ENCODE measurements around the gene REXO4. TPM values are rescaled to one million over a fixed set of nuclear protein-coding genes. Genes with fewer than 3 reads are reported as not detected.

REXO4 gene
- total and polyA plus RNA-seq, 2 of the 8 experiments (the other 6 are each of a cell fraction or from before 2014, with no cell fraction given): 19.1 to 38.3 TPM

DNA sequence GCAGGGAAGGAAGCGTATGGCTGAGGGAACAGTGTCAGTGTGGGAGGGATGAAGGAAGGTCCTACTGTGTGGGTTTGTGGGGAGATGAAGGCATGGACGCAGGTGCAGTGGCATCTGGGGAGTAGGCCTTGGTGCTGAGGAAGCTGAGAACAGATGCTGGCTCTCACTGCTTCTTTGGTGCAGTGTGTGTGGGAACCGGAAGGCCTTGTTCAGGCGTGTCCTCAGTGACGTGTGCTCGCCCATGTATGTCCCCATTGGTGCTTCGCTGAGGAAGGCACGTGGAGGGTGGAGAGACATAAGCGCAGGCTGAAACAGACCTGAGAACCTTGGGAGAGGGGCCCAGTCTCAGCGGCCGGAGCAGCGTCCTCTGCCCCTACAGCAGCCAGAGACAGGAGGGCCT, 23.1 kb upstream of the REXO4 start:
- WGBS, 2 experiments (ENCODE audit: extremely low coverage in 1 of 2, insufficient coverage in 1 of 2, insufficient read length in 1 of 2, insufficient replicate concordance in 2 of 2, low coverage in 1 of 2, low lambda C conversion rate in 2 of 2, missing lambda C conversion rate in 1 of 2): 96% methylated on average over 12 of the region's 12 CpGs; no CpG with 5 or more reads in 1 of the 2 experiments
- no peak for FAIRE-seq

More for the DNA sequence above, 23.1 kb upstream of the REXO4 start:
- Histone ChIP-seq H3K14ac (ENCODE audit: insufficient read length) (no peak overlapping the region), H3K4ac (replicated peaks; ENCODE audit: insufficient read length, low read depth, low read length) (no peak overlapping the region), H2BK12ac (ENCODE audit: low read depth, low read length) (peak overlapping the region; percentile 55; the same call in 1 of the 2 replicates), H3K79me2 (ENCODE audit: control insufficient read depth in 1 of 2, insufficient read depth in 2 of 2, low read length in 2 of 2) (no peaks in the 10 kb centered on the region), H4K91ac (replicated peaks; ENCODE audit: insufficient read length, low read length) (no peak overlapping the region), H2BK20ac (ENCODE audit: low read length) (no peak overlapping the region), H2AK5ac (ENCODE audit: low read depth, low read length) (0 out of 2 replicates have a peak overlapping the region, but pooled peaks have one; percentile 39), H3K27me3 (replicated peaks in 1 of 4; ENCODE audit: control insufficient read depth in 3 of 4, extremely low read depth in 1 of 4, insufficient read depth in 3 of 4, low read length in 3 of 4) (no peaks in the 10 kb centered on the region), H3K4me2 (ENCODE audit: insufficient read depth in 1 of 2, low read depth in 2 of 2, low read length in 2 of 2) (no peak overlapping the region), H3K18ac (ENCODE audit: extremely low read depth, low read length) (no peak overlapping the region), H3K79me1 (ENCODE audit: low read depth, low read length) (no peaks in the 10 kb centered on the region), H3K9ac (replicated peaks in 1 of 4; ENCODE audit: extremely low read depth in 1 of 4, low read depth in 3 of 4, low read length in 3 of 4) (no peak overlapping the region), H3K23ac (ENCODE audit: insufficient read length) (no peak overlapping the region), H3K4me3 (ENCODE audit: extremely low read depth in 1 of 4, insufficient read depth in 2 of 4, low read depth in 3 of 4, low read length in 4 of 4) (no peak overlapping the region), H3K56ac (replicated peaks; ENCODE audit: insufficient read length, low read depth, low read length) (no peak overlapping the region), H3K9me3 (ENCODE audit: insufficient read depth in 2 of 2, low read depth in 1 of 2, low read length in 1 of 2) (no peaks in the 10 kb centered on the region), H3K23me2 (ENCODE audit: low read depth, low read length) (no peaks in the 10 kb centered on the region), H4K5ac (ENCODE audit: insufficient read length, low read depth, low read length) (no peak overlapping the region), H3K36me3 (ENCODE audit: control insufficient read depth in 2 of 4, insufficient read depth in 4 of 4, low read length in 3 of 4) (no peaks in the 10 kb centered on the region), H3K27ac (ENCODE audit: low read depth, low read length) (no peak overlapping the region; the same call in 1 of the 2 replicates), H2BK5ac (ENCODE audit: low read depth, low read length) (no peak overlapping the region), H2AFZ (ENCODE audit: low read length) (no peak overlapping the region), H2BK15ac (ENCODE audit: low read length) (peak overlapping the region; percentile 72; the same call in 1 of the 2 replicates), H3K4me1 (replicated peaks in 1 of 4; ENCODE audit: control insufficient read depth in 3 of 4, insufficient read depth in 4 of 4, low read length in 3 of 4) (no peaks in the 10 kb centered on the region), H2BK120ac (replicated peaks; ENCODE audit: low read depth, low read length) (no peak overlapping the region), H4K20me1 (replicated peaks in 1 of 2; ENCODE audit: control insufficient read depth in 1 of 2, insufficient read depth in 2 of 2, low read length in 2 of 2) (peaks cover 0 to 4% of the 10 kb centered on the region in 2 experiments), H4K8ac (ENCODE audit: extremely low read depth, insufficient read depth, low read length) (no peak overlapping the region; the same call in 1 of the 2 replicates)
- ChIA-PET CTCF (ENCODE audit: partially characterized antibody) (interaction anchor here (0.7 to 2.2 kb wide), 4 partner anchors 9 to 27 kb away, joined by 3 to 8 read pairs (median 5); no protein-coding TSS in a partner anchor), POLR2A (ENCODE audit: partially characterized antibody) (interaction anchor here (2.9 kb wide), 1 partner anchor 89 kb away, joined by 7 read pairs; no protein-coding TSS in a partner anchor)
- no peak for DNase-seq (ENCODE audit: low read depth in 1 of 2, low spot score in 2 of 2)

Measured in H1 (cell line).